ENCODE measurements around the gene RGPD5.
"Not testable (repeated sequence)": the region's sequence is repeated elsewhere in the genome, so short reads cannot be mapped to it uniquely, and the experiment has no call there.

- TF ChIP-seq CTCF (IDR thresholded peaks at IDR 0.05; ENCODE audit: low read depth, low read length, missing input control): not testable (repeated sequence)
- TF ChIP-seq, protein P1, sequence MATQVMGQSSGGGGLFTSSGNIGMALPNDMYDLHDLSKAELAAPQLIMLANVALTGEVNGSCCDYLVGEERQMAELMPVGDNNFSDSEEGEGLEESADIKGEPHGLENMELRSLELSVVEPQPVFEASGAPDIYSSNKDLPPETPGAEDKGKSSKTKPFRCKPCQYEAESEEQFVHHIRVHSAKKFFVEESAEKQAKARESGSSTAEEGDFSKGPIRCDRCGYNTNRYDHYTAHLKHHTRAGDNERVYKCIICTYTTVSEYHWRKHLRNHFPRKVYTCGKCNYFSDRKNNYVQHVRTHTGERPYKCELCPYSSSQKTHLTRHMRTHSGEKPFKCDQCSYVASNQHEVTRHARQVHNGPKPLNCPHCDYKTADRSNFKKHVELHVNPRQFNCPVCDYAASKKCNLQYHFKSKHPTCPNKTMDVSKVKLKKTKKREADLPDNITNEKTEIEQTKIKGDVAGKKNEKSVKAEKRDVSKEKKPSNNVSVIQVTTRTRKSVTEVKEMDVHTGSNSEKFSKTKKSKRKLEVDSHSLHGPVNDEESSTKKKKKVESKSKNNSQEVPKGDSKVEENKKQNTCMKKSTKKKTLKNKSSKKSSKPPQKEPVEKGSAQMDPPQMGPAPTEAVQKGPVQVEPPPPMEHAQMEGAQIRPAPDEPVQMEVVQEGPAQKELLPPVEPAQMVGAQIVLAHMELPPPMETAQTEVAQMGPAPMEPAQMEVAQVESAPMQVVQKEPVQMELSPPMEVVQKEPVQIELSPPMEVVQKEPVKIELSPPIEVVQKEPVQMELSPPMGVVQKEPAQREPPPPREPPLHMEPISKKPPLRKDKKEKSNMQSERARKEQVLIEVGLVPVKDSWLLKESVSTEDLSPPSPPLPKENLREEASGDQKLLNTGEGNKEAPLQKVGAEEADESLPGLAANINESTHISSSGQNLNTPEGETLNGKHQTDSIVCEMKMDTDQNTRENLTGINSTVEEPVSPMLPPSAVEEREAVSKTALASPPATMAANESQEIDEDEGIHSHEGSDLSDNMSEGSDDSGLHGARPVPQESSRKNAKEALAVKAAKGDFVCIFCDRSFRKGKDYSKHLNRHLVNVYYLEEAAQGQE (IDR thresholded peaks at IDR 0.05): not testable (repeated sequence)
- TF ChIP-seq, protein P2, sequence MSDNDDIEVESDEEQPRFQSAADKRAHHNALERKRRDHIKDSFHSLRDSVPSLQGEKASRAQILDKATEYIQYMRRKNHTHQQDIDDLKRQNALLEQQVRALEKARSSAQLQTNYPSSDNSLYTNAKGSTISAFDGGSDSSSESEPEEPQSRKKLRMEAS (IDR thresholded peaks at IDR 0.05): not testable (repeated sequence)
Measured at GRCh38 chr2:109889909-109890308, 95.8 kb downstream of the RGPD5 start.

All from liver (tissue), 2 donors.